MM.1S (cell line): ENCODE data around the gene ATN1.

ENCODE experiments used
- EZH2 ChIP-seq: fragments of 300-600 bp; sonication (generic); optimal IDR thresholded peaks from 2 replicates; pipeline ENCODE3; 2017; ENCODE audit warnings: low read depth, mild to moderate bottlenecking, antibody characterized with exemption, low read length, mixed read lengths
- TF ChIP-seq, protein P1 (sequence below): fragments of 300-600 bp; sonication (generic); IDR thresholded peaks from 2 replicates; pipeline ENCODE4 v1.5.1; 2016; ENCODE audit warnings: antibody characterized with exemption, low read length, mixed read lengths

DNA sequence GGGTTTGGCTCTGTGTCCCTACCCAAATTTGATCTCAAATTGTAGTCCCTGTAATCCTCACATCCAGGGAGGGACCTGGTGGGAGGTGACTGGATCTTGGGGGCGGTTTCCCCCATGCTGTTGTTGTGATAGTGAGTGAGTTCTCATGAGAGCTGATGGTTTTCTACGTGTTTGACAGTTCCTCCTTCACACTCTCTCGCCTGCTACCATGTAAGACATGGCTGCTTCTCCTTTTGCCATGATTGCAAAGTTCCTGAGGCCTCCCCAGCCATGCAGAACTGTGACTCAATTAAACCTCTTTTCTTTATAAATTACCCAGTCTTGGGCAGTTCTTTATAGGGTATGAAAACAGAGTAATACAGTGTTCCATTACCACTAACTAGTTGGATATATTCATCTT, 33.4 kb upstream of the ATN1 start:
- TF ChIP-seq, protein P1, sequence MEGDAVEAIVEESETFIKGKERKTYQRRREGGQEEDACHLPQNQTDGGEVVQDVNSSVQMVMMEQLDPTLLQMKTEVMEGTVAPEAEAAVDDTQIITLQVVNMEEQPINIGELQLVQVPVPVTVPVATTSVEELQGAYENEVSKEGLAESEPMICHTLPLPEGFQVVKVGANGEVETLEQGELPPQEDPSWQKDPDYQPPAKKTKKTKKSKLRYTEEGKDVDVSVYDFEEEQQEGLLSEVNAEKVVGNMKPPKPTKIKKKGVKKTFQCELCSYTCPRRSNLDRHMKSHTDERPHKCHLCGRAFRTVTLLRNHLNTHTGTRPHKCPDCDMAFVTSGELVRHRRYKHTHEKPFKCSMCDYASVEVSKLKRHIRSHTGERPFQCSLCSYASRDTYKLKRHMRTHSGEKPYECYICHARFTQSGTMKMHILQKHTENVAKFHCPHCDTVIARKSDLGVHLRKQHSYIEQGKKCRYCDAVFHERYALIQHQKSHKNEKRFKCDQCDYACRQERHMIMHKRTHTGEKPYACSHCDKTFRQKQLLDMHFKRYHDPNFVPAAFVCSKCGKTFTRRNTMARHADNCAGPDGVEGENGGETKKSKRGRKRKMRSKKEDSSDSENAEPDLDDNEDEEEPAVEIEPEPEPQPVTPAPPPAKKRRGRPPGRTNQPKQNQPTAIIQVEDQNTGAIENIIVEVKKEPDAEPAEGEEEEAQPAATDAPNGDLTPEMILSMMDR, result no peak
- no peak for TF ChIP-seq EZH2
